ENCODE measurements around the gene LRRK1.

GRCh38 chr15:101013201-101013550 lies 94.0 kb downstream of the LRRK1 start:
- TF ChIP-seq, protein P1, sequence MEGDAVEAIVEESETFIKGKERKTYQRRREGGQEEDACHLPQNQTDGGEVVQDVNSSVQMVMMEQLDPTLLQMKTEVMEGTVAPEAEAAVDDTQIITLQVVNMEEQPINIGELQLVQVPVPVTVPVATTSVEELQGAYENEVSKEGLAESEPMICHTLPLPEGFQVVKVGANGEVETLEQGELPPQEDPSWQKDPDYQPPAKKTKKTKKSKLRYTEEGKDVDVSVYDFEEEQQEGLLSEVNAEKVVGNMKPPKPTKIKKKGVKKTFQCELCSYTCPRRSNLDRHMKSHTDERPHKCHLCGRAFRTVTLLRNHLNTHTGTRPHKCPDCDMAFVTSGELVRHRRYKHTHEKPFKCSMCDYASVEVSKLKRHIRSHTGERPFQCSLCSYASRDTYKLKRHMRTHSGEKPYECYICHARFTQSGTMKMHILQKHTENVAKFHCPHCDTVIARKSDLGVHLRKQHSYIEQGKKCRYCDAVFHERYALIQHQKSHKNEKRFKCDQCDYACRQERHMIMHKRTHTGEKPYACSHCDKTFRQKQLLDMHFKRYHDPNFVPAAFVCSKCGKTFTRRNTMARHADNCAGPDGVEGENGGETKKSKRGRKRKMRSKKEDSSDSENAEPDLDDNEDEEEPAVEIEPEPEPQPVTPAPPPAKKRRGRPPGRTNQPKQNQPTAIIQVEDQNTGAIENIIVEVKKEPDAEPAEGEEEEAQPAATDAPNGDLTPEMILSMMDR (IDR thresholded peaks at IDR 0.05) = no peak
- TF ChIP-seq POLR2A (IDR thresholded peaks at IDR 0.05) (no peak), POLR2AphosphoS5 (IDR thresholded peaks at IDR 0.05) (no peak)

Data from transverse colon (tissue), 4 donors.